Right lobe of liver (tissue), 6 donors: Measurements from ENCODE around the gene TYSND1. TPM values are rescaled to one million over a fixed set of nuclear protein-coding genes. Genes with fewer than 3 reads are reported as not detected.

ENCODE experiments used
- ATAC-seq, 4 donors: fragments of 200-7000 bp; cut with Tn5 transposase; one replicate each; pipeline ENCODE4 v1.9.1; 2020; ENCODE audit warnings: mild to moderate bottlenecking in 4 of 4, moderate library complexity in 4 of 4
- DNase-seq, 3 donors: peaks; one replicate each; pipeline ENCODE4 v3.0.0-alpha.2; 2020
- H3K27ac ChIP-seq, 3 donors: fragments of 200-600 bp; one replicate each; pipeline ENCODE4 v1.8.0; 2022
- H3K27me3 ChIP-seq, 2 donors: fragments of 200-600 bp; one replicate each; pipeline ENCODE4 v1.8.0; 2022
- H3K36me3 ChIP-seq, 4 donors: fragments of 200-600 bp; sonication (generic) in 1 of 4; one replicate each; pipeline versions ENCODE4 v1.5.1 to v1.8.0; 2017 to 2022; ENCODE audit warnings: control low read depth in 1 of 4
- H3K4me1 ChIP-seq, 4 donors: fragments of 200-600 bp; sonication (generic) in 1 of 4; one replicate each; pipeline versions ENCODE4 v1.5.1 to v1.8.0; 2017 to 2022; ENCODE audit warnings: control low read depth in 1 of 4
- H3K4me3 ChIP-seq, 3 donors: fragments of 200-600 bp; one replicate each; pipeline ENCODE4 v1.8.0; 2022
- H3K9me3 ChIP-seq, 4 donors: fragments of 200-600 bp; sonication (generic) in 1 of 4; one replicate each; pipeline versions ENCODE4 v1.5.1 to v1.8.0; 2017 to 2022; ENCODE audit warnings: control low read depth in 1 of 4
- CTCF ChIP-seq, 4 donors: fragments of 200-600 bp in 3 of 4; fragments of 450-650 bp in 1 of 4; IDR thresholded peaks; one replicate each; pipeline versions ENCODE4 v1.5.1 to v1.8.0; 2016 to 2022; ENCODE audit warnings: antibody characterized with exemption in 4 of 4, mild to moderate bottlenecking in 2 of 4
- POLR2A ChIP-seq: fragments of 450-650 bp; IDR thresholded peaks from one replicate; pipeline ENCODE4 v1.6.1; 2017; ENCODE audit warnings: antibody characterized with exemption, mild to moderate bottlenecking
- WGBS: methylation state at CpG from one replicate; pipeline ENCODE4 v1.1.6; 2018; ENCODE audit warnings: low coverage, low lambda C conversion rate; ENCODE audit not compliant: insufficient coverage; ENCODE audit errors: missing lambda C conversion rate; 5-methylcytosine and 5-hydroxymethylcytosine counted together
- intact Hi-C, 2 donors: fragments of 100-400 bp; cut with DNase I; formaldehyde crosslinking; loops; one replicate each; pipeline versions ENCODE4 v1.11.2 to v1.14.1; 2022
- total RNA-seq, 6 experiments: library from RNA; depleted of rRNA in 2 of 6; stranded (reverse); fragments of >200 nt in 2 of 6; fragmentation: NEBNext Ultra II Directional in 3 of 6; extraction: Animal tissue kit (Norgen Biotek cat#: 25700) in 3 of 6; gene quantifications; one replicate each; pipeline versions ENCODE4 v1.1.0 to v1.2.4, GENCODE V29; 2016 to 2023
- donor health status: DM: no; HTN: yes; CAD: no.
- donor health status: DM: no; HTN: no; CAD: no.
- donor health status: DM: no; HTN: no; CAD: no.
- donor health status: DM: no; HTN: yes; CAD: no.
- donor health status: DM: no; HTN: yes; CAD: no.

The TYSND1 gene
- total RNA-seq, 6 experiments from 2014 or later, result 5.3 to 11.1 (median 8.2) TPM

- peaks cover 0 to 5% (median 0%) of the 10 kb centered on the region in 4 donors for H3K36me3 ChIP-seq
- intact Hi-C loops, result no loop called here
- no peak for TF ChIP-seq CTCF (IDR thresholded peaks at IDR 0.05)
- no peak for TF ChIP-seq POLR2A
- no peaks in the 10 kb centered on the region for H3K9me3 ChIP-seq
- no peak overlapping the region for H3K27ac ChIP-seq
- H3K27me3 ChIP-seq, result no peaks in the 10 kb centered on the region
- no peaks in the 10 kb centered on the region for H3K4me1 ChIP-seq
- no peak for ATAC-seq
- WGBS, result 100% methylated on average over 1 of the region's 11 CpGs
- no peak for DNase-seq
- H3K4me3 ChIP-seq, result no peak overlapping the region
Observed at GRCh38 chr10:70139151-70139996, 7.1 kb downstream of the TYSND1 start.

GRCh38 chr10:70137927-70138883, 8.3 kb downstream of the TYSND1 start:
- 93% methylated on average over 8 of the region's 14 CpGs for WGBS
- Histone ChIP-seq H3K27me3 (no peaks in the 10 kb centered on the region), H3K4me1 (peaks cover 0 to 6% (median 0%) of the 10 kb centered on the region in 4 donors), H3K4me3 (no peak overlapping the region), H3K36me3 (peaks cover 0 to 5% (median 0%) of the 10 kb centered on the region in 4 donors), H3K27ac (no peak overlapping the region), H3K9me3 (no peaks in the 10 kb centered on the region)
- DNase-seq, result no peak
- intact Hi-C loops, result no loop called here
- TF ChIP-seq CTCF (IDR thresholded peaks at IDR 0.05), result no peak
- TF ChIP-seq POLR2A, result no peak
- no peak for ATAC-seq

- no peak for DNase-seq
- intact Hi-C loops, result no loop called here
- H3K36me3 ChIP-seq, result peaks cover 0 to 5% (median 0%) of the 10 kb centered on the region in 4 donors
- no peak for TF ChIP-seq CTCF (IDR thresholded peaks at IDR 0.05)
- no peak overlapping the region for H3K4me3 ChIP-seq
- no peaks in the 10 kb centered on the region for H3K9me3 ChIP-seq
- ATAC-seq, result no peak
- peaks cover 0 to 8% (median 0%) of the 10 kb centered on the region in 4 donors for H3K4me1 ChIP-seq
- WGBS, result 80% methylated on average over 9 of the region's 9 CpGs
- H3K27me3 ChIP-seq, result no peaks in the 10 kb centered on the region
- no peak overlapping the region for H3K27ac ChIP-seq
Observed at GRCh38 chr10:70137135-70137534, 9.4 kb downstream of the TYSND1 start.

GRCh38 chr10:70135684-70136083, 10.8 kb downstream of the TYSND1 start:
- H3K9me3 ChIP-seq, result no peaks in the 10 kb centered on the region
- intact Hi-C loops, result no loop called here
- no peak overlapping the region for H3K4me3 ChIP-seq
- peaks cover 0 to 20% (median 0%) of the 10 kb centered on the region in 4 donors for H3K4me1 ChIP-seq
- peaks cover 0 to 5% (median 0%) of the 10 kb centered on the region in 4 donors for H3K36me3 ChIP-seq
- H3K27me3 ChIP-seq, result no peaks in the 10 kb centered on the region
- ATAC-seq (no peak), DNase-seq (no peak)
- no peak overlapping the region for H3K27ac ChIP-seq
- 60% methylated on average over 3 of the region's 7 CpGs for WGBS
- TF ChIP-seq POLR2A (no peak), CTCF (IDR thresholded peaks at IDR 0.05) (no peak)
